ENCODE data around the gene RALGDS.

RALGDS gene

DNA sequence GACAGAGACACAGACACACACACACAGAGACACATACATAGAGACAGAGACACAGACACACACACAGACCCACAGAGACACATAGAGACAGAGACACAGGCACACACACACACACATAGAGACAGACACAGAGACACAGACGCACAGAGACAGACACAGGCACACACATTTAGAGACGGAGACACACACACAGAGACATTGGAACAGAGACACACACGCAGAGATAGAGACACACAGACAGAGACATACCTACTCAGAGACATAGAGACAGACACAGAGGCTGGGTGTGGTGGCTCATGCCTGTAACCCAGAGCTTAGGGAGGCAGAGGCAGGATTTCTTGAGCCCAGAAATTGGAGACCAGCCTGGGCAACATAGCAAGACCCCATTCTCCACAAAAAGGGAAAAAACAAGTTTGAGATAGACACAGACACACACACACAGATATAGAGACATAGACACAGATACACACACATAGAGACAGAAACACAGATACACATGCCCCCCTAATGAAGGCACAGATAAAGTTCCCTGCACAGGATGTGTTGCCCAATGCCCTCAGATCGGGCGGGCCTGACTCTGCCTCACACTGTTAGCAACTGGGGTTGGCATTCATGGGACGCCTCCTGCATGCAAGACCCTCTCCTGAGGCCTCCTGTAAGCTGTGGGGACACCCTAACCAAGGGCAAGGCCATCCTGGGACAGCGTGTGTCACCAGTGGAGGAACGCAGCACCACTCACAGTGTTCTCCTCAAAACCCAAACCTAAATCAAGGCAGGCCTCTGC, 3.3 kb upstream of the RALGDS start:
- Mint-ChIP-seq H3K36me3 (peaks cover 18% of the 10 kb centered on the region), H3K9me3 (no peaks in the 10 kb centered on the region), H3K27ac (no peak overlapping the region), H3K27me3 (no peaks in the 10 kb centered on the region), H3K4me3 (no peak overlapping the region), H3K4me1 (peaks cover 74% of the 10 kb centered on the region)
- DNase-seq: no peak
- CTCF ChIA-PET: no interaction called here

DNA sequence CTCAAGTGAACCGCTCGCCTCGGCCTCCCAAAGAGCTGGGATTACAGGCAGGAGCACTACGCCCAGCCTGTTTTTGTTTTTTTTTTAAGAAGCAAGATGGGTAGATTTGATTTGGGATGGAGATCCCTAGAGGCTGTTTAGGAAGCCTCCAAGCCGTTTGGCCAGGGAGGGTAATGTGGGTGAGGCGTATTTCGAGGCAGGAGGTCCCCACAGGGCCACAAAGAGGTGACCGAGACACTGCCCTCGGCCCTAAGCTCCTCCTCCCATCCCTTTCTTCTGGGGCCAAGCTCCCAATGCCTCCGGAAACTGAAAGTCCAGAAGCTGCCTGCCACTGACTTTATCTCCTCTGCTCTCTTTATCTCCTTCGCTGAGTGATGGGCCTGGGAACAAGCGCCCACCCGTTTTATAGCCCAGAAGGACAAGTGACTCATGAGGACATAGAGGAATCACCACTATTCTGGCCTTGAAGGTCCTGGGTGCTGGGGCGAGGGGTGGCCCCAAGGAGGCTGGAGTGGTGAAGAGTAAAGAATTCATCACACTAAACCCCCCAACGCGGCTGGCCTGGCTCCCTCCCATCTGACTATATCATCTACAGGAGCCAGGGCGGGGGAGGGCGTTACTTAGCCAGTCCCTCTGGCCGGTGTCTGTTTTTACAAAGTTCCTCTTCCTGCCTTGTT, 2.0 kb upstream of the RALGDS start:
- no peak overlapping the region for H3K4me3 Mint-ChIP-seq
- peak overlapping the region; percentile 91 for H3K27ac Mint-ChIP-seq
- DNase-seq: no peak
- H3K9me3 Mint-ChIP-seq: no peaks in the 10 kb centered on the region
- H3K4me1 Mint-ChIP-seq: peaks cover 79% of the 10 kb centered on the region
- peaks cover 16% of the 10 kb centered on the region for H3K36me3 Mint-ChIP-seq
- no peaks in the 10 kb centered on the region for H3K27me3 Mint-ChIP-seq
- CTCF ChIA-PET: interaction anchor here (2.6 kb wide), 1 partner anchor 21 kb away, joined by 19 read pairs; no protein-coding TSS in a partner anchor

DNA sequence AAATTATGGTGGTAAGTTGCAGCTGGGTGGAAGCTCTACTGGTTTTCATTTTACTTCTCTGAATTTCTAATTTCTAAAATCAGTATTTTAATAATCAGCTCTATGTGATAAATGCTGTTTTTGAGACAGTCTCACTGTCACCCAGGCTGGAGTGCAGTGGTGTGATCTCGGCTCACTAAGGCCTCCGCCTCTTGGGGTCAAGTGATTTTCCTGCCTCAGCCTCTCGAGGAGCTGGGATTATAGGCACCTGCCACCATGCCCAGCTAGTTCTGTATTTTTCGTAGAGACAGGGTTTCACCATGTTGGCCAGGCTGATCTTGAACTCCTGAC, 1.5 kb upstream of the RALGDS start:
- no peak for DNase-seq
- Mint-ChIP-seq H3K4me1 (peaks cover 79% of the 10 kb centered on the region), H3K9me3 (no peaks in the 10 kb centered on the region), H3K27me3 (no peaks in the 10 kb centered on the region), H3K4me3 (no peak overlapping the region), H3K27ac (peak overlapping the region; percentile 91), H3K36me3 (peaks cover 11% of the 10 kb centered on the region)
- CTCF ChIA-PET: interaction anchor here (2.6 kb wide), 1 partner anchor 22 kb away, joined by 19 read pairs; no protein-coding TSS in a partner anchor

DNA sequence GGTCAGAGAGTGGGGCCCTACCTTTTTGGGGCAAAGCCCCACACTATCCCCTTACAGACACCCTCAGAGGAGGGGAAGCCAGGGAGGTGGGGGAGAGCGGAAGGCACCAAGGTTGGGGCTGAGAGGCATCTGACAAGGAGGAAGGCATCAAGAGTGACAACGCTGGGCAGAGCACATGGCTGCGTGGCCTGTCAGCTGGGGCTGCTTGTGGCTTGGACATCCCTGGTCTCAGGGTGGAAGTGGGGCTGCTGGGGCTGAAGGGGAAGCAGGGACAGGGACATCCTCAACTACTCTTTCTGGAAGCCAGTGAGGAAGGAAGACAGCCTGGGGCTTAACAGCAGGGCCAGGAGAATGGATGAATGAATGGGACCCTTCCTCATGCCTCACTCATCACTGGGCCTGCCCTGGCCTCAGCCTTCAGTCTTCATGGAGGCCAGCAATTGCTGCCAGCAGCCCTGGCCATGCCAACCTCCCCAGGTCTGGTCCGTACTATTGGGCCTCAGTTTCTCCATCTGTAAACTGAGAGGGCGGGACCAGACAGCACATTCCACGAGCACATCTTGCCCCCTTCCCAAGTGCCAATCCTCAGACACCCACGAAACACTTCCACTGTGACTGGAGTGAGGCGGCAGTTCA, 993 bp upstream of the RALGDS start:
- peak overlapping the region; percentile 60 for H3K4me3 Mint-ChIP-seq
- H3K9me3 Mint-ChIP-seq: no peaks in the 10 kb centered on the region
- peaks cover 10% of the 10 kb centered on the region for H3K36me3 Mint-ChIP-seq
- H3K27me3 Mint-ChIP-seq: no peaks in the 10 kb centered on the region
- peak overlapping the region; percentile 91 for H3K27ac Mint-ChIP-seq
- DNase-seq: no peak
- peaks cover 79% of the 10 kb centered on the region for H3K4me1 Mint-ChIP-seq
- CTCF ChIA-PET: interaction anchor here (2.6 kb wide), 1 partner anchor 22 kb away, joined by 19 read pairs; no protein-coding TSS in a partner anchor

DNA sequence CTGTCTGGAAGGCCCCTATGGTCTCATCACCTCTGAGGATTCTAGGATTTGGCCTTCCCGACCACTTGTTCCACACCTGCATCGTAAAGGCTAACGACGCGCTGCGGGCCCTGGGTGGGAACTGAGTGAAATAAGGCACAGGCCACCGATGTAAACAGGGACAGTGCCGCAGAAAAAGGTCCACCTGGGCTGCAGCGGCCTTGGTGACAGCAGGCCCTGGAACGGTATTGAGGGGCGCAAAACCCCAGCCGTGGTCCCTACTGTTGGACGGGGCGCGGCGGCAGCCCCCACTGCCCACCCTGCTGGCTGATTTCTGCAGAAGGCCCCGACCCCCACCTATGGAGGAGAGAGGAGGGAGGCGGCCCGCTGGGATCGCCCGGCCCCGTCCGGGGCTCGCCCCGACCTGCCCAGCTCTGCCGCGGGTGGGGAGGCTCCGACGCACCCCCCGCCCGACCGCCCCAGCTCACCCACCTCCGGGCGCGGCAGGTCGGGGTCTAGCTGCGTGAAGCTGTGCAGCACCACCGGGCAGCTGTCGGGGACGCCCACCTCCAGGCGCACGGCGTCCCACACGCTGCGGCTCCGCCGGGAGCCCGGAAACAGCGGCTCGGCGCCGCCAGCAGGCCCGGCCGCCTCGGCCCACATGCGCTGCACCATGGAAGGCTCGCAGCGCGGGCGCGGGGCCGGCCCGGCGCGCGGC, 391 bp downstream of the RALGDS start:
- Mint-ChIP-seq H3K27me3 (no peaks in the 10 kb centered on the region), H3K27ac (peak overlapping the region; percentile 45), H3K4me1 (peaks cover 74% of the 10 kb centered on the region), H3K36me3 (peaks cover 8% of the 10 kb centered on the region), H3K9me3 (no peaks in the 10 kb centered on the region), H3K4me3 (peak overlapping the region; percentile 72)
- CTCF ChIA-PET: interaction anchor here (2.6 to 23.0 kb wide), 2 partner anchors 24 to 26 kb away, joined by 19 to 357 read pairs; no protein-coding TSS in a partner anchor
- no peak for DNase-seq

DNA sequence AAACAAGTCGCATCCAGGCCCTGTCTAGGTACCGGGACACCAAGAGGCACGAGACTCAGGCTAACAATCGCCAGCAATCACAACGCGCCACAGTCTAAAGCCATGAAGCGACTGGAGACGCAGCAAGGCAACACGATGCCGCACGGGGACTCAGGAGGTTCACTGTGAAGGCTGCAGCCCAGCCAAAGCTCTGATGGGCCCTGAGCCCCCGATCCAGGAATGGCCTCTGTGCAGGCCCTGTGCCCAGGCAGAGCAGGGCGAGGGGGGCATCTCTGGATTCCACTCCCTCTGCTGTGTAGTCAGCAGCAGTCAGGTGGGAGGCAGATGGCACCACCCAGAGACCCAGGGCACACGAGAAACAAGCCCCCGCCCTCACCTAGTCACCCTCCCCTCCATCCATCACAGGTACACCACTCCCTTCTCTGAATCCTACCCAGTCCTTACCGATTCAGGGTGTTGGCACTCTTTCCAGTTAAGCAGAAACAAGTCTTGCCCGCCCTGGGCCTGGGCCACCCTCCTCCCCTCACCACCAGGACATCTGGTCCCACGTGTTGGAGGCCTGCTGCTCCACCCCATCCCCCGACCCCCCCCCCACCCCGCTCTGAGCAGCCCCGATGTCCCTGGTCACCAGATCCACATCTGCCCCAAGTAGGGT, 1.1 kb downstream of the RALGDS start:
- CTCF ChIA-PET: interaction anchor here (1.8 to 23.0 kb wide), 2 partner anchors 16 to 27 kb away, joined by 5 to 357 read pairs; no protein-coding TSS in a partner anchor
- DNase-seq: no peak
- Mint-ChIP-seq H3K36me3 (peaks cover 6% of the 10 kb centered on the region), H3K4me3 (peak overlapping the region; percentile 72), H3K9me3 (no peaks in the 10 kb centered on the region), H3K27me3 (no peaks in the 10 kb centered on the region), H3K27ac (no peak overlapping the region), H3K4me1 (peaks cover 78% of the 10 kb centered on the region)

DNA sequence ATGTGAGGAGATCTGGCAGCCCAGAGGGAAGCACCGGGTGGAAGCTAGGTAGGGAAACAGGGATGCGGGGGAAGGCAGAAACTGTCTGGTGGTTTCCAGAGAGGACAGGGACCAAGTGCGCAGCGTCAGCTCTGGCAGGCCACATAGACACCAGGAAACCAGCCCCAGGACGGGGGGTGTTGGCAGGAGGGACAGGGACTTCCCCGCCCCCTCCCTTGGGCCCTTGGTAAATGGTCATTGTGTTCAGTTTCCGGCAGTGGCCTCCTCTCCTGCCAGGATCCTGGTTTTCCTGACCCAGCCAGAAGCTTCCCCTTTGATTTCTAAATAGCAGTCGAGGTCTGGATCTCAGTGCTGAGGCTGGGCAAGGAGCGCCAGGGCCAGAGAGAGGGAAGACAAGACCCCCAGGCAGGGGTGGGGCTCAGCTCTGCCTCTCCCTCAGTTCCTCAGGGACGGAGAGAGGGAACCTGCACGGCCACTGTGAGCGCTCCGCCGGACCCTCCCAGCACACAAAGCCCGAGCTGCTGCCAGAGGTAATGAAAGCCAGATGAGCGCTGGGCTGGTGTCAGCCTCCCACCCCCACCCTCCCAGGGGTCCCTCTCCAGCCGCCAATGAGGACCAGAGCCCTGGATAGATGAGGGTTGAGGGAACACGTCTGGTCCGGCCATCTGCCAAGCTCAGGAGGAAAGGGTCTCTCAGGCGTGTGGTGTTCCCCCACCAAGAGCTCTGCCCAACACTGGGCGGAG, 1.8 kb downstream of the RALGDS start:
- no peak overlapping the region for H3K27ac Mint-ChIP-seq
- H3K36me3 Mint-ChIP-seq: peaks cover 3% of the 10 kb centered on the region
- no peaks in the 10 kb centered on the region for H3K27me3 Mint-ChIP-seq
- DNase-seq: no peak
- peaks cover 78% of the 10 kb centered on the region for H3K4me1 Mint-ChIP-seq
- peak overlapping the region; percentile 72 for H3K4me3 Mint-ChIP-seq
- H3K9me3 Mint-ChIP-seq: no peaks in the 10 kb centered on the region
- CTCF ChIA-PET: interaction anchor here (1.8 to 23.0 kb wide), 2 partner anchors 16 to 27 kb away, joined by 5 to 357 read pairs; no protein-coding TSS in a partner anchor

DNA sequence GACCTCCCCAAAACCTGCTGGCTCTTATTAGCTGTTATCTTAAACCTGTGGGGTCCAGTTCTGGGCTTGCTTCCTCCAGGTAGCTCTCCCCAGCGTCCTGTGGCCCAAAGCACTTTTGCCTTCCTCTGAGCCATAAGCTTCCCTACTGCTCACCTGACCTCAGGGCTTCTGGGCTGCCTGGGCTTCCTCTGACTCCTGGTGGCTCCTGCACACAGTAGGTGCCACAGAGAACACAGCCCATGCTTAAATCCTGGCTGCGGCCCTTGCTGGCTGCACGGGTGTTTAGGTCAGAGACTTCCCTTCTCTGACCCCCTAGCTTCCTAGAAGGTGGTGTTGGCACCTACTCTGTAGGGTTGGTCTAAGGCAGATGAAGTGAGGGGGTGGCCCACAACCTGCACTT, 2.5 kb downstream of the RALGDS start:
- CTCF ChIA-PET: interaction anchor here (1.0 to 23.0 kb wide), 4 partner anchors 11 to 29 kb away, joined by 3 to 357 read pairs (median 4); no protein-coding TSS in a partner anchor
- Mint-ChIP-seq H3K27ac (peak overlapping the region; percentile 49), H3K36me3 (peaks cover 3% of the 10 kb centered on the region), H3K4me1 (peaks cover 79% of the 10 kb centered on the region), H3K27me3 (no peaks in the 10 kb centered on the region), H3K4me3 (no peak overlapping the region), H3K9me3 (no peaks in the 10 kb centered on the region)
- no peak for DNase-seq

DNA sequence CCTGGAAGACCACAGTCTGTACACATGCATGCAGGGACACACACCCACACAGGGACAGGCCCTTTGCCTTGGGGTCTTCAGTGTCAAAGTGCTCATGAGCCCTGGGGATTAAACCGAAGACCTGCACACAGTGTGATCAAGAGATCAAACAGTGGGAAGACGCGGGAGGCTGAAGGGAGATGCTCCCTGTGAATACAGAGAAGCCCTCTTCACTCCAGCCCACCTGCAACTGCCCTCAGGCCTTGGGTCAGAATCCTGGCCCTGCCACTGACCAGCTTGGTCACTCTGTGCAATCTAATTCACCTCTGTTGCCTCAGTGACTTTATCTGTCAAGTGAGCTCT, 2.9 kb downstream of the RALGDS start:
- Mint-ChIP-seq H3K27me3 (no peaks in the 10 kb centered on the region), H3K36me3 (peaks cover 3% of the 10 kb centered on the region), H3K27ac (no peak overlapping the region), H3K9me3 (no peaks in the 10 kb centered on the region), H3K4me1 (peaks cover 80% of the 10 kb centered on the region), H3K4me3 (no peak overlapping the region)
- CTCF ChIA-PET: interaction anchor here (1.0 to 23.0 kb wide), 4 partner anchors 10 to 29 kb away, joined by 3 to 357 read pairs (median 4); no protein-coding TSS in a partner anchor
- DNase-seq: no peak

DNA sequence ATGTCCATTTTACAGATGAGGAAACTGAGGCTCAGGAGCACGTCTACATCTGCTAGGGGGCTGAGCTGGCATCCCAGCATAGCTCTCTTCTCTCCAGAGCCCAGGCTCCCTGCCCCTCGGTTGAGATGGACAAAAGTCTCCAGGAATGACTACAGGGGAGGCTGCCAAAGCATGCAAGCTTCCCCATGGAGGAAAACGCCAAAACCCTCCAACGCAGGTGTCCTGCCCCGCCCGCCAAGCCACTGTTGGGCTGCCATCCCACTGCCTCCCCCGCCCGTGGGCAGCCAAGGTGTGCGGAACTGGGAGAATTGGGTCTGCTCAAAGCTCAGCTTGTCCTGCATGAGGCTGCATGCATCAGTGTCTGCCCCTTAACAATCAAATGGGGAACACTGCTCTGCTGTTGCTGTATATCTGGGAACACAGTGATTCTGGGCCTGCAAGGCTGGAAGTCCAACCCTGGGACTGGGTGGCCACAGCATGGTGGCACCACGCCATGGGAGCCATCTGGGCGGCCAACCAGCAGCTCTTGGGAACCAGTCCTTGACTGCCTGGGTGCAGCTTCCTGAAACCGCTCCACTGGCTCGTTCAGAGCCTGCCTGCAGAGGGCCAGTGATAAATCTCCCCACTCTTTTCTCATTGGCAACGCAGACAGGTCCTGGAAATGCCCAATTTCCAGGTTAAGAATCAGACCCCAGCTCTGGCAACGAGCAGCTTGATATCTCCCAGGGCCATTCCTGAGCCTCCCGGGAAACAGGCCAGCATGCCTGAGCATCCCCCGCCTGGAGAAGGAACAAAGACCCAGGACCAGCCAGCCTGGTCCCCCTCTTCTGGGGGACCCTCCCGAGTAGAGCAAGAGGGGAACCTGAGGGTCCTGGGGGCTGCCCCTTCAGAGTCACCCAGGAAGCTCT, 3.5 kb downstream of the RALGDS start:
- Mint-ChIP-seq H3K4me3 (no peak overlapping the region), H3K27me3 (no peaks in the 10 kb centered on the region), H3K36me3 (peaks cover 3% of the 10 kb centered on the region), H3K4me1 (peaks cover 82% of the 10 kb centered on the region), H3K9me3 (no peaks in the 10 kb centered on the region), H3K27ac (no peak overlapping the region)
- CTCF ChIA-PET: interaction anchor here (1.0 to 23.0 kb wide), 6 partner anchors 9 to 29 kb away, joined by 3 to 357 read pairs (median 4); no protein-coding TSS in a partner anchor
- no peak for DNase-seq

DNA sequence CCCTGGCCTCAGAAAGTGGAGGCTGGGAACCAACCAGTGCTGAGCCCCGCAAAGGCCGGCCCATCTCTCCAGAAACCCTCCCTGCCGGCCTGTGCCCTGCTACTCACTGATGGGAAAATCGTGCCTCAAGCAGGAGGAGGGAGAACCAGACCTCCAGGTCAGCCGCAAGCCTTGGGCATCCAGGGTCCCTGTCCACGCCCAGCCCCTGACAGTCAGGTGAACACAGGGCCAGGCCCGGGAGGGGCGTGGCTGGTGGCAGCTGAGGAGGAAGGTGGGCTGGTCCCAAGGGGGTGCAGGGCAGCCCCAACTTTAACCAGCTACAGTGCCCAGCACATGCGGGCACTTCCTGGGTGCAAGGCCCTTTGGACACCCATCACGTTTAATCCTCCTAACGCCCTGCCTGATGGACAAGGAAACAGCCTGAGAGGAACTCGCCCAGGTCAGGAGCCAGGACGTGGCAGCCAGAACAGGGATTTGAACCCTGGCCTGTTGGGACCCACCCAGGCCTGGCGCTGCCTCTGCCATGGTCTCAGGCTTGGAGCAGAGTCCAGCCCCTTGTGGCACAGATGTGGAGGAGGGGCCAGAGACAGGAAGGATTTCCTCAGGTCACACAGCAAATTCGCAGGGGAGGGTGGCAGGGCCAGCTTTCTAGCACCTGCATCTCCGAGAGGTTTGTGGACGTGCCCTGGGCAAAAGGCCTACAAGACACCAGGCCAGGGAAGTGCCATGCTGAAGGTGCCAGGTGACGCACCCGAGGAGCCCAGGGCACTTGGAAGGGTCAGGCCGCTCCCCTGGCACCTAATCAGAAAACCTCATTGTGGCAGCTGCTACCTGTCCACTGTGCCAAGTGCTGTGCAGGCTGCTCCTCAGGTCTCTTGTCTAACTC, 4.5 kb downstream of the RALGDS start:
- CTCF ChIA-PET: interaction anchor here (1.0 to 23.0 kb wide), 5 partner anchors 13 to 30 kb away, joined by 3 to 357 read pairs (median 4); no protein-coding TSS in a partner anchor
- Mint-ChIP-seq H3K4me1 (peaks cover 78% of the 10 kb centered on the region), H3K4me3 (no peak overlapping the region), H3K27ac (peak overlapping the region; percentile 68), H3K27me3 (no peaks in the 10 kb centered on the region), H3K36me3 (peaks cover 4% of the 10 kb centered on the region), H3K9me3 (no peaks in the 10 kb centered on the region)
- DNase-seq: no peak

Measured in activated naive CD4-positive, alpha-beta T cell treated with anti-CD3 and anti-CD28 coated beads, Interleukin-2, amount 10 ng/mL, durations not matched to agents 7 days and 5 days (primary cell).